ENCODE results near the gene C1orf198. TPM values are rescaled to one million over a fixed set of nuclear protein-coding genes. Genes with fewer than 3 reads are reported as not detected.
A peak's percentile ranks its signal among the peaks of the same experiment; 100 is the strongest.

C1orf198 gene
- total RNA-seq, 1 donor from 2014 or later, result 48.5 TPM

- Mint-ChIP-seq H3K27ac (peak overlapping the region; percentile 62), H3K9me3 (peaks cover 2% of the 10 kb centered on the region), H3K36me3 (peaks cover 16% of the 10 kb centered on the region), H3K4me3 (peak overlapping the region; percentile 96), H3K27me3 (ENCODE audit: insufficient read depth, low read depth) (peaks cover 3% of the 10 kb centered on the region), H3K4me1 (peaks cover 50% of the 10 kb centered on the region)
- no peak overlapping the region for H3K27ac ChIP-seq
- peaks cover 10% of the 10 kb centered on the region for H3F3A ChIP-seq (ENCODE audit: low read depth)
- no peaks in the 10 kb centered on the region for H3K27me3 ChIP-seq
- H4K20me1 ChIP-seq (ENCODE audit: low read depth), result peaks cover 27% of the 10 kb centered on the region
- H3K4me2 ChIP-seq, result peak overlapping the region; percentile 98
- no peak overlapping the region for H3K9ac ChIP-seq
- DNase-seq (ENCODE audit: low spot score), result no peak
- H3K79me2 ChIP-seq (ENCODE audit: low read depth), result peaks cover 67% of the 10 kb centered on the region
- H3K9me3 ChIP-seq (ENCODE audit: low read depth), result no peaks in the 10 kb centered on the region
- no peaks in the 10 kb centered on the region for H3K36me3 ChIP-seq
- H2AFZ ChIP-seq (replicated peaks), result no peak overlapping the region
- TF ChIP-seq EZH2 (IDR thresholded peaks at IDR 0.05) (no peak), EZH2phosphoT487 (IDR thresholded peaks at IDR 0.05) (no peak)
- TF ChIP-seq, protein P1, sequence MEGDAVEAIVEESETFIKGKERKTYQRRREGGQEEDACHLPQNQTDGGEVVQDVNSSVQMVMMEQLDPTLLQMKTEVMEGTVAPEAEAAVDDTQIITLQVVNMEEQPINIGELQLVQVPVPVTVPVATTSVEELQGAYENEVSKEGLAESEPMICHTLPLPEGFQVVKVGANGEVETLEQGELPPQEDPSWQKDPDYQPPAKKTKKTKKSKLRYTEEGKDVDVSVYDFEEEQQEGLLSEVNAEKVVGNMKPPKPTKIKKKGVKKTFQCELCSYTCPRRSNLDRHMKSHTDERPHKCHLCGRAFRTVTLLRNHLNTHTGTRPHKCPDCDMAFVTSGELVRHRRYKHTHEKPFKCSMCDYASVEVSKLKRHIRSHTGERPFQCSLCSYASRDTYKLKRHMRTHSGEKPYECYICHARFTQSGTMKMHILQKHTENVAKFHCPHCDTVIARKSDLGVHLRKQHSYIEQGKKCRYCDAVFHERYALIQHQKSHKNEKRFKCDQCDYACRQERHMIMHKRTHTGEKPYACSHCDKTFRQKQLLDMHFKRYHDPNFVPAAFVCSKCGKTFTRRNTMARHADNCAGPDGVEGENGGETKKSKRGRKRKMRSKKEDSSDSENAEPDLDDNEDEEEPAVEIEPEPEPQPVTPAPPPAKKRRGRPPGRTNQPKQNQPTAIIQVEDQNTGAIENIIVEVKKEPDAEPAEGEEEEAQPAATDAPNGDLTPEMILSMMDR (IDR thresholded peaks at IDR 0.05), result no peak
- peak overlapping the region; percentile 83 for H3K4me3 ChIP-seq
- H3K4me1 ChIP-seq, result peaks cover 40% of the 10 kb centered on the region
Observed at GRCh38 chr1:230866171-230867070, 1.9 kb downstream of the C1orf198 start.

GRCh38 chr1:230865062-230865817, 3.1 kb downstream of the C1orf198 start:
- DNase-seq (ENCODE audit: low spot score), result no peak
- Histone ChIP-seq H3K4me3 (no peak overlapping the region), H4K20me1 (ENCODE audit: low read depth) (peaks cover 27% of the 10 kb centered on the region), H2AFZ (replicated peaks) (no peak overlapping the region), H3K79me2 (ENCODE audit: low read depth) (peaks cover 79% of the 10 kb centered on the region), H3K9me3 (ENCODE audit: low read depth) (no peaks in the 10 kb centered on the region), H3K9ac (no peak overlapping the region), H3K27ac (no peak overlapping the region), H3K4me1 (peaks cover 40% of the 10 kb centered on the region), H3K27me3 (no peaks in the 10 kb centered on the region), H3F3A (ENCODE audit: low read depth) (peaks cover 10% of the 10 kb centered on the region), H3K36me3 (no peaks in the 10 kb centered on the region), H3K4me2 (no peak overlapping the region)
- Mint-ChIP-seq H3K36me3 (peaks cover 27% of the 10 kb centered on the region), H3K4me1 (peaks cover 50% of the 10 kb centered on the region), H3K27ac (peak overlapping the region; percentile 42), H3K4me3 (peak overlapping the region; percentile 17), H3K9me3 (peaks cover 4% of the 10 kb centered on the region), H3K27me3 (ENCODE audit: insufficient read depth, low read depth) (peaks cover 3% of the 10 kb centered on the region)
- TF ChIP-seq, protein P1 (IDR thresholded peaks at IDR 0.05), result no peak

GRCh38 chr1:230864441-230864840, 3.9 kb downstream of the C1orf198 start:
- Histone ChIP-seq H3K4me1 (peaks cover 39% of the 10 kb centered on the region), H3K4me3 (no peak overlapping the region), H3K9me3 (ENCODE audit: low read depth) (no peaks in the 10 kb centered on the region), H3K4me2 (no peak overlapping the region), H3K27ac (no peak overlapping the region), H4K20me1 (ENCODE audit: low read depth) (peaks cover 27% of the 10 kb centered on the region), H3K36me3 (no peaks in the 10 kb centered on the region), H2AFZ (replicated peaks) (no peak overlapping the region), H3F3A (ENCODE audit: low read depth) (peaks cover 15% of the 10 kb centered on the region), H3K79me2 (ENCODE audit: low read depth) (peaks cover 87% of the 10 kb centered on the region), H3K27me3 (no peaks in the 10 kb centered on the region), H3K9ac (no peak overlapping the region)
- Mint-ChIP-seq H3K27ac (no peak overlapping the region), H3K36me3 (peaks cover 29% of the 10 kb centered on the region), H3K27me3 (ENCODE audit: insufficient read depth, low read depth) (peaks cover 3% of the 10 kb centered on the region), H3K4me3 (no peak overlapping the region), H3K4me1 (peaks cover 46% of the 10 kb centered on the region), H3K9me3 (peaks cover 4% of the 10 kb centered on the region)
- TF ChIP-seq EZH2 (IDR thresholded peaks at IDR 0.05) (no peak), EZH2phosphoT487 (IDR thresholded peaks at IDR 0.05) (no peak)
- TF ChIP-seq, protein P1 (IDR thresholded peaks at IDR 0.05), result no peak
- DNase-seq (ENCODE audit: low spot score), result no peak

Data from neural progenitor cell (in vitro differentiated cells).